HepG2 (cell line): ENCODE measurements around the gene SEMA6B. TPM values are rescaled to one million over a fixed set of nuclear protein-coding genes. Genes with fewer than 3 reads are reported as not detected.

Source experiments
- ATAC-seq: fragments of 200-7000 bp; cut with Tn5 transposase; 3 replicates; pipeline ENCODE4 v1.9.1; 2020; ENCODE audit warnings: mild to moderate bottlenecking, moderate library complexity
- BruUV-seq: library from RNA; stranded (reverse); fragments of 400-500 nt; replicated peaks from 2 replicates; lab custom pipeline; 2021; lab: Mats Ljungman, UMichigan
- CTCF ChIA-PET: fragments of 300-600 bp; formaldehyde crosslinking; extraction: SDS; loops from one replicate; lab custom pipeline; 2021; ENCODE audit warnings: low total read pairs, inconsistent platforms, low intra/inter-chr PET ratio; lab: Yijun Ruan, JAX
- POLR2A ChIA-PET: fragments of 350-600 bp; sonication (Branson Sonifier 250); formaldehyde crosslinking; loops from one replicate; lab custom pipeline; 2020; ENCODE audit warnings: antibody characterized with exemption, inconsistent platforms; lab: Yijun Ruan, JAX
- DNase-seq: peaks from one replicate; pipeline ENCODE4 v3.0.0-alpha.2; 2015; ENCODE audit warnings: low spot score
- FAIRE-seq: peaks from 3 replicates; lab custom pipeline; 2011; peaks lifted over from hg19 to GRCh38; lab: Jason Lieb, UNC
- H2AFZ ChIP-seq: one replicate; pipeline ENCODE4 v1.6.1; 2011; ENCODE audit warnings: low read length, inconsistent platforms
- H3K27ac ChIP-seq: fragments of 300-600 bp; 3 replicates; pipeline ENCODE4 v1.8.0; 2011; ENCODE audit warnings: mixed run types, mild to moderate bottlenecking, mixed read lengths, low read length, inconsistent platforms; ENCODE audit not compliant: insufficient read depth; ENCODE audit errors: extremely low read length
- H3K27me3 ChIP-seq, 2 experiments: fragments of 200-600 bp in 1 of 2; 2 replicates in 1 of 2; 3 replicates in 1 of 2; pipeline versions ENCODE4 v1.6.0 to v1.8.0; 2011; ENCODE audit warnings: low read length in 2 of 2, mild to moderate bottlenecking in 2 of 2, moderate library complexity in 2 of 2, inconsistent platforms in 1 of 2; ENCODE audit not compliant: insufficient read depth in 2 of 2, control insufficient read depth in 1 of 2
- H3K36me3 ChIP-seq, 2 experiments: fragments of 200-600 bp in 1 of 2; replicated peaks in 1 of 2; 2 replicates in 1 of 2; 3 replicates in 1 of 2; pipeline versions ENCODE4 v1.5.1 to v1.8.0; 2011; ENCODE audit warnings: low read length in 2 of 2, inconsistent platforms in 1 of 2; ENCODE audit not compliant: insufficient read depth in 2 of 2, control insufficient read depth in 1 of 2
- H3K4me1 ChIP-seq: 2 replicates; pipeline ENCODE4 v1.5.1; 2012; ENCODE audit warnings: low read length, inconsistent platforms; ENCODE audit not compliant: insufficient read depth
- H3K4me2 ChIP-seq: 2 replicates; pipeline ENCODE4 v1.6.0; 2011; ENCODE audit warnings: low read depth, low read length, inconsistent platforms
- H3K4me3 ChIP-seq, 3 experiments: fragments of 200-600 bp in 1 of 3; sonication (generic), shearing (Covaris generic) in 1 of 3; replicated peaks in 1 of 3; 2 replicates each; pipeline ENCODE4 v1.5.1; 2011 to 2016; ENCODE audit warnings: low read length in 3 of 3, inconsistent platforms in 2 of 3, low read depth in 2 of 3, mild to moderate bottlenecking in 2 of 3, control low read depth in 1 of 3, mixed read lengths in 1 of 3; ENCODE audit not compliant: insufficient read depth in 1 of 3
- H3K79me2 ChIP-seq: one replicate; pipeline ENCODE4 v1.6.1; 2011; ENCODE audit warnings: low read length, inconsistent platforms; ENCODE audit not compliant: insufficient read depth
- H3K9ac ChIP-seq: 2 replicates; pipeline ENCODE4 v1.6.0; 2011; ENCODE audit warnings: mild to moderate bottlenecking, low read depth, low read length, inconsistent platforms; ENCODE audit not compliant: insufficient read depth
- H3K9me3 ChIP-seq: 2 replicates; pipeline ENCODE4 v1.5.1; 2012; ENCODE audit warnings: mild to moderate bottlenecking, low read length
- H4K20me1 ChIP-seq: 2 replicates; pipeline ENCODE4 v1.6.0; 2011; ENCODE audit warnings: inconsistent platforms, mild to moderate bottlenecking, low read length, moderate library complexity; ENCODE audit not compliant: insufficient read depth
- ATM ChIP-seq: fragments of 450-650 bp; IDR thresholded peaks from 2 replicates; pipeline ENCODE4 v1.7.1; 2017; ENCODE audit warnings: mild to moderate bottlenecking, borderline replicate concordance
- GLI4 ChIP-seq: sonication (generic); formaldehyde crosslinking; IDR thresholded peaks from 2 replicates; pipeline ENCODE4 v1.5.1; 2020; ENCODE audit warnings: missing genetic modification reagents, mild to moderate bottlenecking, moderate library complexity, borderline replicate concordance
- HDAC1 ChIP-seq: sonication (generic); formaldehyde crosslinking; IDR thresholded peaks from 2 replicates; pipeline ENCODE4 v1.5.1; 2020; ENCODE audit warnings: mild to moderate bottlenecking, missing genetic modification reagents
- HHEX ChIP-seq: IDR thresholded peaks from 2 replicates; pipeline ENCODE4 v1.6.1; 2016; ENCODE audit warnings: control low read depth
- IRF2 ChIP-seq: IDR thresholded peaks from 2 replicates; pipeline ENCODE4 v1.6.1; 2018; ENCODE audit warnings: missing genetic modification reagents, missing compliant biosample characterization
- IRF9 ChIP-seq: sonication (generic); formaldehyde crosslinking; IDR thresholded peaks from 2 replicates; pipeline ENCODE4 v1.8.0; 2022; ENCODE audit warnings: missing genetic modification reagents, mild to moderate bottlenecking, borderline replicate concordance
- KAT7 ChIP-seq: IDR thresholded peaks from 2 replicates; pipeline ENCODE4 v1.6.1; 2018; ENCODE audit warnings: borderline replicate concordance, missing compliant biosample characterization
- MNT ChIP-seq: fragments of 450-650 bp; IDR thresholded peaks from 2 replicates; pipeline ENCODE4 v1.6.1; 2016
- SNAPC5 ChIP-seq: sonication (generic); formaldehyde crosslinking; IDR thresholded peaks from 2 replicates; pipeline ENCODE4 v1.8.1; 2023; ENCODE audit warnings: mild to moderate bottlenecking, missing genetic modification reagents, borderline replicate concordance
- THAP11 ChIP-seq: IDR thresholded peaks from 2 replicates; pipeline ENCODE4 v1.6.1; 2016; ENCODE audit warnings: missing biosample characterization, missing genetic modification reagents
- THYN1 ChIP-seq: sonication (generic); formaldehyde crosslinking; IDR thresholded peaks from 2 replicates; pipeline ENCODE4 v1.8.1; 2023; ENCODE audit warnings: low read depth, mild to moderate bottlenecking, moderate library complexity, missing genetic modification reagents, borderline replicate concordance
- XRCC5 ChIP-seq: fragments of 200-400 bp; formaldehyde crosslinking; optimal IDR thresholded peaks from 2 replicates; pipeline ENCODE3; 2017; ENCODE audit warnings: mild to moderate bottlenecking, low read length
- ZFP1 ChIP-seq: IDR thresholded peaks from 2 replicates; pipeline ENCODE4 v1.6.1; 2016
- ZFP37 ChIP-seq: sonication (generic); formaldehyde crosslinking; IDR thresholded peaks from 2 replicates; pipeline ENCODE4 v1.4.0; 2020; ENCODE audit warnings: missing genetic modification reagents, borderline replicate concordance
- ZFP41 ChIP-seq: sonication (generic); formaldehyde crosslinking; IDR thresholded peaks from 2 replicates; pipeline ENCODE4 v1.4.0; 2020; ENCODE audit warnings: mild to moderate bottlenecking, missing genetic modification reagents, borderline replicate concordance
- ZNF503 ChIP-seq: sonication (generic); formaldehyde crosslinking; IDR thresholded peaks from 2 replicates; pipeline ENCODE4 v1.4.0; 2020; ENCODE audit warnings: missing genetic modification reagents
- ZSCAN30 ChIP-seq: sonication (generic); formaldehyde crosslinking; IDR thresholded peaks from 2 replicates; pipeline ENCODE4 v1.5.0; 2020; ENCODE audit warnings: mild to moderate bottlenecking, missing genetic modification reagents
- ZUFSP ChIP-seq: sonication (generic); formaldehyde crosslinking; IDR thresholded peaks from 2 replicates; pipeline ENCODE4 v1.9.0; 2021; ENCODE audit warnings: missing genetic modification reagents, mild to moderate bottlenecking, borderline replicate concordance
- WGBS: methylation state at CpG from one replicate; pipeline ENCODE4 v1.1.6; 2017; ENCODE audit warnings: low lambda C conversion rate; 5-methylcytosine and 5-hydroxymethylcytosine counted together
- in situ Hi-C: cut with HindIII; loops from 2 replicates; pipeline ENCODE4 v1.10.0; 2017; ENCODE audit warnings: low pct_unique_long_range_greater_than_20kb; ENCODE audit not compliant: extremely low pct_ligation_motif_present
- intact Hi-C: fragments of 100-400 bp; cut with micrococcal nuclease; formaldehyde crosslinking; loops from one replicate; pipeline ENCODE4 v1.10.0; 2022; ENCODE audit not compliant: unreplicated experiment
- polyA plus RNA-seq, 8 experiments: library from polyadenylated mRNA; depleted of rRNA in 3 of 8; stranded (reverse) in 7 of 8; unstranded in 1 of 8; fragments of >200 nt; fragmentation: Illumina TruSeq in 4 of 8; extraction: Trizol in 4 of 8; gene quantifications; 2 replicates each; pipeline versions ENCODE4 v1.2.1 to v1.2.3, GENCODE V29; 2011 to 2016; ENCODE audit warnings: low read depth in 4 of 8, missing spikeins in 1 of 8, mixed read lengths in 1 of 8; ENCODE audit not compliant: insufficient read depth in 1 of 8
- total RNA-seq, 5 experiments: library from RNA; depleted of rRNA; stranded (reverse); fragments of >200 nt; fragmentation: Illumina TruSeq; extraction: Trizol; gene quantifications; 2 replicates each; pipeline ENCODE4 v1.2.3, GENCODE V29; 2016; ENCODE audit warnings: low read depth in 1 of 5

Gene SEMA6B
- total and polyA plus RNA-seq, 2 of the 13 experiments (the other 11 are each of a cell fraction or from before 2014, with no cell fraction given), result 45.5 to 67.1 TPM

DNA sequence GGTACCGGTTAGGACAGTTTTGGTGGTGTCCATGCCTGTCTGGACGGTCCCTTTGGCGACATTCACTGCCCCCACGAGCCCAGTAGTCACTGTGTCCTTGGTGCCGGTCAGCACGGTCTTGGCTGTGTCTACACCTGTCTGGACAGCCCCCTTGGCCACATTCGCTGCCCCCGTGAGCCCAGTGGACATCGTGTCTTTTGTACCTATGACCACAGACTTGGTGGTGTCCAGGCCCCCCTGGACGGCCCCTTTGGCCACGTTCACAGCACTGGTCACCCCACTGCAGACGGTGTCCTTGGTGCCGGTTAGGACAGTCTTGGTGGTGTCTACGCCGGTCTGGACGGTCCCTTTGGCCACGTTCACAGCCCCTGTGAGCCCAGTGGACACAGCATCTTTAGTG is 47.4 kb downstream of the SEMA6B start:
- ATAC-seq (no peak), FAIRE-seq (no peak), DNase-seq (no peak)
- 93% methylated on average over 15 of the region's 17 CpGs for WGBS
- no peaks in the 10 kb centered on the region for H3K79me2 ChIP-seq
- H3K4me3 ChIP-seq, result no peak overlapping the region
- CTCF ChIA-PET, result no interaction called here
- intact Hi-C loops (no loop called here), in situ Hi-C loops (no loop called here)
- no peaks in the 10 kb centered on the region for H3K9me3 ChIP-seq
- no peak overlapping the region for H2AFZ ChIP-seq
- POLR2A ChIA-PET, result no interaction called here
- no peaks in the 10 kb centered on the region for H3K27me3 ChIP-seq
- TF ChIP-seq THAP11 (CRISPR knock-in tag), result no peak
- TF ChIP-seq ZFP1 (CRISPR knock-in tag), result no peak
- TF ChIP-seq ZNF503 (CRISPR knock-in tag), result no peak
- TF ChIP-seq ZUFSP (CRISPR knock-in tag), result no peak
- TF ChIP-seq MNT, result no peak
- TF ChIP-seq KAT7 (CRISPR knock-in tag), result no peak
- TF ChIP-seq ZFP37 (CRISPR knock-in tag), result no peak
- TF ChIP-seq ZFP41 (CRISPR knock-in tag), result no peak
- TF ChIP-seq HHEX (CRISPR knock-in tag), result no peak
- TF ChIP-seq ZSCAN30 (CRISPR knock-in tag), result no peak
- TF ChIP-seq IRF2 (CRISPR knock-in tag), result no peak
- no peak for TF ChIP-seq THYN1 (CRISPR knock-in tag)
- TF ChIP-seq XRCC5, result no peak
- no peak for TF ChIP-seq ATM
- TF ChIP-seq SNAPC5 (CRISPR knock-in tag), result no peak
- TF ChIP-seq HDAC1, result no peak
- no peak for TF ChIP-seq IRF9
- no peak for TF ChIP-seq GLI4
- H3K4me2 ChIP-seq, result no peak overlapping the region
- no TSS peak for BruUV-seq
- no peak overlapping the region for H3K9ac ChIP-seq
- peaks cover 3% of the 10 kb centered on the region; the same call in 1 of the 2 replicates for H3K4me1 ChIP-seq
- H4K20me1 ChIP-seq, result no peaks in the 10 kb centered on the region
- H3K27ac ChIP-seq, result no peak overlapping the region
- no peaks in the 10 kb centered on the region for H3K36me3 ChIP-seq
